HG03097 (cell line): ENCODE measurements around the gene PAX4.

Experiments
- ATAC-seq: cut with Tn5 transposase; IDR thresholded peaks from one replicate; pipeline ENCODE4 v1.9.1; 2021; ENCODE audit not compliant: unreplicated experiment, low FRiP score

Gene PAX4

GRCh38 chr7:127618042-127618441 is at the start of gene PAX4:
PAX4 (minus strand) TSS chr7:127618142; CDS start chr7:127615928, 2,214 bp downstream.
- no peak for ATAC-seq

- ATAC-seq, result no peak
These were observed 49.2 kb upstream of the PAX4 start for GRCh38 chr7:127667017-127667670.

GRCh38 chr7:127666602-127667001 is 48.7 kb upstream of the PAX4 start:
- ATAC-seq, result no peak

- no peak for ATAC-seq
These were observed 48.0 kb upstream of the PAX4 start for GRCh38 chr7:127665922-127666321.

- no peak for ATAC-seq
These were observed 41.2 kb upstream of the PAX4 start for GRCh38 chr7:127658970-127659630.

- no peak for ATAC-seq
These were observed 39.6 kb upstream of the PAX4 start for GRCh38 chr7:127657500-127657899.

- ATAC-seq, result no peak
These were observed 37.8 kb upstream of the PAX4 start for GRCh38 chr7:127655720-127656119.

- ATAC-seq, result no peak
These were observed 36.8 kb upstream of the PAX4 start for GRCh38 chr7:127654404-127655394.

- no peak for ATAC-seq
These were observed 35.5 kb upstream of the PAX4 start for GRCh38 chr7:127653396-127653795.

GRCh38 chr7:127652333-127653248 is 34.6 kb upstream of the PAX4 start:
- no peak for ATAC-seq

- peak; percentile 99 for ATAC-seq
These were observed 33.8 kb upstream of the PAX4 start, which contains the start of gene SND1 for GRCh38 chr7:127651556-127652332. SND1 (plus strand) TSS chr7:127652194; CDS start chr7:127652374, 180 bp downstream.

GRCh38 chr7:127650847-127651555 is 33.1 kb upstream of the PAX4 start:
- no peak for ATAC-seq

- no peak for ATAC-seq
These were observed 31.0 kb upstream of the PAX4 start for GRCh38 chr7:127648986-127649385.

- no peak for ATAC-seq
These were observed 29.7 kb upstream of the PAX4 start for GRCh38 chr7:127647636-127648035.

GRCh38 chr7:127644484-127644883 is 26.5 kb upstream of the PAX4 start:
- ATAC-seq, result no peak

GRCh38 chr7:127638197-127638596 is 20.3 kb upstream of the PAX4 start:
- ATAC-seq, result no peak

GRCh38 chr7:127635659-127636285 is 17.8 kb upstream of the PAX4 start:
- ATAC-seq, result no peak

GRCh38 chr7:127632276-127632910 is 14.5 kb upstream of the PAX4 start:
- ATAC-seq, result no peak
